ENCODE results near the gene PIEZO1.

GRCh38 chr16:88809068-88809675 is 24.2 kb upstream of the PIEZO1 start:
- TF ChIP-seq EZH2phosphoT487 (IDR thresholded peaks at IDR 0.05; ENCODE audit: unreplicated experiment) (no peak), POLR2AphosphoS5 (IDR thresholded peaks at IDR 0.05; ENCODE audit: low read depth) (peak; percentile 63), REST (IDR thresholded peaks at IDR 0.05; ENCODE audit: unreplicated experiment) (no peak), EZH2 (IDR thresholded peaks at IDR 0.05; ENCODE audit: low read depth, unreplicated experiment) (no peak), CTCF (conservative IDR thresholded peaks at IDR 0.05; ENCODE audit: low read depth in 2 of 2) (no peak), NANOG (IDR thresholded peaks at IDR 0.05; ENCODE audit: borderline replicate concordance) (no peak), JUNB (IDR thresholded peaks at IDR 0.05; ENCODE audit: unreplicated experiment) (no peak), STAT1 (IDR thresholded peaks at IDR 0.05; ENCODE audit: unreplicated experiment) (no peak), ZNF462 (CRISPR knock-in tag; IDR thresholded peaks at IDR 0.05) (no peak), ETS1 (IDR thresholded peaks at IDR 0.05) (no peak), ZNF114 (CRISPR knock-in tag; IDR thresholded peaks at IDR 0.05) (no peak)

All from GM23338 (cell line).